GM03348 (cell line): ENCODE data around the gene SKA2.
"Not testable (repeated sequence)": the region's sequence is repeated elsewhere in the genome, so short reads cannot be mapped to it uniquely, and the experiment has no call there.

Experiments
- DNase-seq: peaks from one replicate; pipeline ENCODE4 v3.0.0; 2012; ENCODE audit warnings: low spot score

SKA2 gene

DNA sequence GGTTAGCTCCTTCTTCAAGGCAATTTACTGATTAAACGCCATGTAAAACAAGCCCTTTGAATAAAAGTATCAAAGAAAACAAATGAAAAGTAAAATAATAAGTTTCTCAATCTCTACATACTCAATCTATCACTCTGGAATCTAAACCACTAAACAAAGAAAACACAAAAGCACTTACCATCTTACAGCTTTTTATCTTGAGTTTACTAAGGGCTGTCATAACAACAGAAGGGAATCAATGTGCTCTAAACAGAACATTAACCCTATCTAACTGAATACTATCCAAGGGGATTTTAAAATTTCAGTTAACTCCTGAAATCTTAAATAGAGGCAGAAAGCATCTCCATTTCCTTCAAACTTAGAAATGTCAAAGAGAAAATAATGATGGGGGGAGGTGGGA, 3.4 kb downstream of the SKA2 start:
- DNase-seq, result no peak

GRCh38 chr17:59151006-59151405, 4.0 kb downstream of the SKA2 start:
- DNase-seq, result no peak

GRCh38 chr17:59149841-59150511, 5.0 kb downstream of the SKA2 start:
- DNase-seq, result no peak

- DNase-seq, result no peak
These were observed 5.9 kb downstream of the SKA2 start for GRCh38 chr17:59149051-59149450.

GRCh38 chr17:59145571-59146096, 9.4 kb downstream of the SKA2 start:
- DNase-seq, result no peak

DNA sequence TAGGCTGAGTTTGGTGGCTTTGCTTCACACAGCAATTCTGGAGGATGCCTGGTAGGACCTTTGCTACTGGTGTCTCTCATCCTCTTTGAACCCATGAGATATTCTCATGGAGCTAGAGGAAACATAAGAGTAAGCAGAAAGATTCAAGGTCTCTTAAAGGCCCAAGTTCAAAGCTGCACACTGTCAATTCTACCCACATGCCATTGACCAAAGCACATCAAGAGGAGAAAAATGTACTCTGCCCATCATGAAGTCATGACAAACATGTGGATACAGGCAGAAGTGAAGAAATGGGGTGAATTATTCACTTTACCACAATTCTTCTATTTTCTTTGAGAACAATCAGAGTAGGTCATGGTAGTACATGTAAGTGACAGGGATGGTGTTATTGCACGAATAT, 13.1 kb downstream of the SKA2 start:
- DNase-seq, result no peak

DNA sequence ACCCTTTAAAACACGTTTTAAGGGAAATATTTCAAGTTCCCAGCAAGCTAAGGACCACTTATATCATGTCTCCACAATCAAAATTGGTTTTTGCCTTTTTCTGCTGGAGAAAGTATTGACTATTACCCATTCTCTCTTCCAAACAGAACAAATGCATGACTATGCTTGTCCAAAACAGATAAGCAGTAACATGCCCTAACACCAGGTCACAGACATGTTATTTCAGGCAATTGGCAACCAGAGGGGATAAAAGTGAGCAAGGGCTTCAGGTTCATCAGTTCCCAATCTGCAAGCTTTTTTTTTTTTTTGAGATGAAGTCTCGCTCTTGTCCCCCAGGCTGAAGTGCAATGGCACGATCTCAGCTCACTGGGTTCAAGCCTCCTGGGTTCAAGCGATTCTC, 15.0 kb downstream of the SKA2 start:
- no peak for DNase-seq

GRCh38 chr17:59138339-59138738, 16.6 kb downstream of the SKA2 start:
- not testable (repeated sequence) for DNase-seq

GRCh38 chr17:59131131-59131530, 23.9 kb downstream of the SKA2 start:
- DNase-seq, result no peak

DNA sequence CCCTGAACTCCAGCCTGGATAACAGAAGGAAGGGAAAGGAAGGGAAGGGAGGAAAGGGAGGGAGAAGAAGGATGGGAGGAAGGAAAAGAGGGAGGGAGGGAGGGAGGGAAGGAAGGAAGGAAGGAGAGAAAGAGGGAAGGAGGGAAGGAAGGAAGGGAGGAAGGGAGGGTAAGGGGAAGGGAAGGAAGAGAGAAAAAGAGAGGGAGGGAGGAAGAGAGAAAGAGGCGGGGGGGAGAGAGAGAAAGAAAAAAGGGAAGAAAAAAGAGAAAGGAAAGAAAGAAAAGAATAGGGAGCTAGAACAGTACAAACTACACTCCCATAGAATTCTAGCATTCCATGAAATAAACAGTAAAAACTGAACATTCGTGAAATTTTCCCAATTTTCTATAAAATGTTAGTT, 25.2 kb downstream of the SKA2 start:
- DNase-seq, result no peak

- no peak for DNase-seq
These were observed 28.1 kb downstream of the SKA2 start for GRCh38 chr17:59126809-59127417.

DNA sequence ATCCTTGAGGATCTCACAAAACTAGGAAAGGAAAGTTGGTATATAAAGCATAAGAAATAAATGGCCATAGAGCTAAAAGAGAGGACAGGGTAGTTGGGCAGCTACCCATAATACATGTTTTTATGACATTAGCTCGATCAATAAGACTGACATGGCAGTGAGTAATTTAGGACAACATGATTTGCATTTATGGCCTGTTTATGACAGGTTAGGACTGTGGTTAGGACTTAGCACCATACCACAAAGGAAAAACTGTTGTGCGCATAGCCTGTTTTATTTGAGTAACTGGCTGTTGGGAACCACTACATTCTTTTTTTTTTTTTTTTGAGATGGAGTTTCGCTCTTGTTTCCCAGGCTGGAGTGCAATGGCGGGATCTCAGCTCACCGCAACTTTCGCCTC, 30.3 kb downstream of the SKA2 start:
- DNase-seq, result no peak

DNA sequence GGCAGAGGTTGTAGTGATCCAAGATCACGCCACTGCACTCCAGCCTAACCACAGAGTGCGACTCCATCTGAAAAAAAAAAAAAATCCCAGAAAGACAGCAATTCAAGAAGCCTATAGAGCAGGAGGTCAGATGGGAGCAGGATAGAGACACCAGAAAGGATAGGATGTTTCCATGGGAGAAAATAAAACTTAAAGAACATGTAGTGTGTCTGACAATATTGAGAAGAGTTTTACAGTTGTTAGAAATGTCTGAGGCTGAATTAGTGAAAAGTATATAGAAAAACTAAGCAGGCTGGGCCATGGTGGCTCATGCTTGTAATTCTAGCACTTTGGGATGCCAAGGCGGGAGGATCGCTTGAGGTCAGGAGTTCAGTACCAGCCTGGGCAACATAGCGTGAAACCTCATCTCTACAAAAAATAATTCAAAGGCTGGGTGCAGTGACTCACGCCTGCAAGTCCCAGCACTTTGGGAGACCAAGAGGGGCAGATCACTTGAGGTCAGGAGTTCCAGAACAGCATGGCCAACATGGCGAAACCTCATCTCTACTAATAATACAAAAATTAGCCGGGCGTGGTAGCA, 33.0 kb downstream of the SKA2 start:
- no peak for DNase-seq

DNA sequence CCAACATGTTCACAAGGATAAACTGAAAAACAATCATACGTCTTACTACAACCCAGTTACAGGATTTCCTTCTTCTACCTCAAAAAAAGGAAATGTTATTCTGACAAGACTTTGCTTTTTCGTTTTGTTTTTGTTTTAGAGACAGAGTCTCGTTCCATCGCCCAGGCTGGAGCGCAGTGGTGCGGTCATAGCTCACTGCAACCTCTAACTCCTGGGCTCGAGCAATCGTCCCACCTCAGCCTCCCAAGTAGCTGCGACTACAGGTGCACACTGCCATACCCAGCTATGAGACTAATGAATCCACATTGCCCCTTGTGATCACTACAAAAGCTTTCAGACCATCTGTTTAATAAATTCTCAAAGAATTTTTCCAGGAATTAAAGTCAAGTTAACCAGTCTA, 39.5 kb downstream of the SKA2 start:
- no peak for DNase-seq

GRCh38 chr17:59111539-59111938, 43.4 kb downstream of the SKA2 start:
- DNase-seq, result no peak

- no peak for DNase-seq
These were observed 44.0 kb downstream of the SKA2 start for GRCh38 chr17:59110973-59111372.

- DNase-seq, result no peak
These were observed 46.4 kb downstream of the SKA2 start for GRCh38 chr17:59108400-59109102.

- DNase-seq, result no peak
These were observed 47.7 kb downstream of the SKA2 start for GRCh38 chr17:59107306-59107670.

GRCh38 chr17:59106463-59107305, 48.3 kb downstream of the SKA2 start, which contains the start of gene TRIM37:
TRIM37 (minus strand) TSS chr17:59106880; CDS start chr17:59106461, 419 bp downstream.
- peak; percentile 99 for DNase-seq

DNA sequence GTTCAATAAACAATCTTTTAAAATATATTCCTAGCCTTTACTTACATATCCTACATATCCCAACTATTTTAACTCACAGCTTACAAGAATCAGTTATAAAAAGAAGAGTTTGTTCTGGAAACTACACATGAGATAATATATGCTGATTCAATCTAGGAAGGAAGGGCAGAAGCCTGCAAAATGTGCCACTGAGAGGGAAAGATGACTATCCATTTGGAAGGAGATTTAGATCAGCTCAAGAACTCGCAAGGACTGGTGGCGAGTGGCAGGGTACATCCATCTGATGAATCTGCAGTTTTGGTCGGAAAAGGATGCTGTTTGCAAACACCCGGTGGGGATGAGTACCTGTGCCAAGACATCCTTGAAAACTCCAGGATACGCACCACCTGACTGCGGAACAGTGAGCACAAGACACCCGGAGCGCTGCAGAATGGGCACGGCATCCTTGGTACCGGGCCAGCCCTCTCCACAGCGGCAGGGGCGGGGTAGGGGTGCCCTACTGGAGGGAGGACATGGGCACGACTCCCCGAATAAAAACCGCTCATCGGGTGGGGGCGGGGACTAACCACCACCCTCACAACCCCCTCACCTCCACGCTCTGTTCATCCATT, 49.0 kb downstream of the SKA2 start:
- DNase-seq, result peak; percentile 63

DNA sequence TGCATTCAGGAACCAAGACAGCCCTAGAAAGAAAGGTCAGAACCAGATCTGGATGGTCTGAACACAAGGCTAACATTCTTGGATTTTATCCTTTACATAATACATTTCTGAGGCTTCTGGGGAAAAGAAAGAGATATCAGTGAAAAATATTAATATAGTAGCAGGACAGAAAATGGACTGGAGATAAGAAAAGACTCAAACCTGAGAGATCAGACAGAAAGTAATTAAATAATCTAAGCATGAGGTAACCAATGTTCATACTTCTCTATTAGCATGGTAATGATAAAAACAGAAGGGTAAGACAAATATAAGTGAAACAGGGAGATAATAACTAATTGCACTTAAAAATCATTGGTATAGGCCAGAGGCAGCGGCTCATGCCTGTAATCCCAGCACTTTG, 53.8 kb downstream of the SKA2 start:
- no peak for DNase-seq
